ENCODE results near the gene WDR37.

- TF ChIP-seq, protein P1, sequence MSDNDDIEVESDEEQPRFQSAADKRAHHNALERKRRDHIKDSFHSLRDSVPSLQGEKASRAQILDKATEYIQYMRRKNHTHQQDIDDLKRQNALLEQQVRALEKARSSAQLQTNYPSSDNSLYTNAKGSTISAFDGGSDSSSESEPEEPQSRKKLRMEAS (IDR thresholded peaks at IDR 0.05) = no peak
- TF ChIP-seq HDAC2 (IDR thresholded peaks at IDR 0.05) (no peak), CBX2 (IDR thresholded peaks at IDR 0.05; ENCODE audit: borderline replicate concordance, low read depth) (no peak), EP300 (IDR thresholded peaks at IDR 0.05) (no peak), POLR2A (IDR thresholded peaks at IDR 0.05; ENCODE audit: low read length) (no peak), ZFP36 (IDR thresholded peaks at IDR 0.05; ENCODE audit: borderline replicate concordance, partially characterized antibody) (no peak), RCOR1 (IDR thresholded peaks at IDR 0.05; ENCODE audit: low read depth, low read length) (no peak), MYC (IDR thresholded peaks at IDR 0.05; ENCODE audit: borderline replicate concordance, low read length) (no peak)
- TF ChIP-seq, protein P2, sequence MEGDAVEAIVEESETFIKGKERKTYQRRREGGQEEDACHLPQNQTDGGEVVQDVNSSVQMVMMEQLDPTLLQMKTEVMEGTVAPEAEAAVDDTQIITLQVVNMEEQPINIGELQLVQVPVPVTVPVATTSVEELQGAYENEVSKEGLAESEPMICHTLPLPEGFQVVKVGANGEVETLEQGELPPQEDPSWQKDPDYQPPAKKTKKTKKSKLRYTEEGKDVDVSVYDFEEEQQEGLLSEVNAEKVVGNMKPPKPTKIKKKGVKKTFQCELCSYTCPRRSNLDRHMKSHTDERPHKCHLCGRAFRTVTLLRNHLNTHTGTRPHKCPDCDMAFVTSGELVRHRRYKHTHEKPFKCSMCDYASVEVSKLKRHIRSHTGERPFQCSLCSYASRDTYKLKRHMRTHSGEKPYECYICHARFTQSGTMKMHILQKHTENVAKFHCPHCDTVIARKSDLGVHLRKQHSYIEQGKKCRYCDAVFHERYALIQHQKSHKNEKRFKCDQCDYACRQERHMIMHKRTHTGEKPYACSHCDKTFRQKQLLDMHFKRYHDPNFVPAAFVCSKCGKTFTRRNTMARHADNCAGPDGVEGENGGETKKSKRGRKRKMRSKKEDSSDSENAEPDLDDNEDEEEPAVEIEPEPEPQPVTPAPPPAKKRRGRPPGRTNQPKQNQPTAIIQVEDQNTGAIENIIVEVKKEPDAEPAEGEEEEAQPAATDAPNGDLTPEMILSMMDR (IDR thresholded peaks at IDR 0.05) = no peak
Measured at GRCh38 chr10:1054684-1055083, 1.5 kb upstream of the WDR37 start.
